Measurements from ENCODE around the gene LYPLA2. TPM values are rescaled to one million over a fixed set of nuclear protein-coding genes. Genes with fewer than 3 reads are reported as not detected.

Gene LYPLA2
- total RNA-seq, 1 donor from 2014 or later = 115 TPM

Other genes with a start within 250 kb of the LYPLA2 start
- gene ID3, start 231.6 kb upstream of the LYPLA2 start, total RNA-seq = 420 and 434 TPM in 2 replicates
- gene RPL11, start 99.3 kb upstream of the LYPLA2 start, total RNA-seq = 1,136 and 1,157 TPM in 2 replicates
- gene ELOA, start 47.7 kb upstream of the LYPLA2 start, total RNA-seq = 37.5 and 40.8 TPM in 2 replicates
- gene PITHD1, start 12.7 kb upstream of the LYPLA2 start, total RNA-seq = 52.8 and 53.8 TPM in 2 replicates
- 49.9 and 53.3 TPM in 2 replicates for gene GALE, start 9.6 kb downstream of the LYPLA2 start, total RNA-seq
- 30.0 and 30.3 TPM in 2 replicates for gene HMGCL, start 34.3 kb downstream of the LYPLA2 start, total RNA-seq
- gene FUCA1, start 77.1 kb downstream of the LYPLA2 start, total RNA-seq = 18.1 and 18.8 TPM in 2 replicates
- gene CNR2, start 122.2 kb downstream of the LYPLA2 start, total RNA-seq = not detected in 2 replicates
- gene PNRC2, start 168.7 kb downstream of the LYPLA2 start, total RNA-seq = 148 and 158 TPM in 2 replicates
- 215 and 220 TPM in 2 replicates for gene SRSF10, start 189.2 kb downstream of the LYPLA2 start, total RNA-seq

Measured in progenitor cell of endocrine pancreas (in vitro differentiated cells).